22Rv1 (cell line): ENCODE results near the gene CMIP.

ENCODE experiments used
- H3K27ac ChIP-seq: fragments of 450-650 bp; 2 replicates; pipeline ENCODE4 v1.5.1; 2017
- CTCF ChIP-seq: fragments of 450-650 bp; IDR thresholded peaks from 2 replicates; pipeline ENCODE4 v1.5.1; 2017; ENCODE audit warnings: mild to moderate bottlenecking
- ZFX ChIP-seq: fragments of 450-650 bp; IDR thresholded peaks from 2 replicates; pipeline ENCODE4 v1.6.1; 2017; ENCODE audit warnings: antibody characterized with exemption, borderline replicate concordance

Gene CMIP

GRCh38 chr16:81466356-81466980 lies 21.9 kb downstream of the CMIP start:
- TF ChIP-seq ZFX (no peak), CTCF (no peak)
- no peak overlapping the region for H3K27ac ChIP-seq

GRCh38 chr16:81467072-81467471 lies 22.5 kb downstream of the CMIP start:
- no peak overlapping the region for H3K27ac ChIP-seq
- TF ChIP-seq CTCF = no peak
- TF ChIP-seq ZFX = no peak

- H3K27ac ChIP-seq = no peak overlapping the region
- no peak for TF ChIP-seq CTCF
- TF ChIP-seq ZFX = no peak
Observed at GRCh38 chr16:81467815-81468214, 23.2 kb downstream of the CMIP start.

- TF ChIP-seq ZFX (no peak), CTCF (no peak)
- H3K27ac ChIP-seq = no peak overlapping the region
Observed at GRCh38 chr16:81468269-81468902, 23.8 kb downstream of the CMIP start.

GRCh38 chr16:81469183-81469677 lies 24.6 kb downstream of the CMIP start:
- TF ChIP-seq CTCF (no peak), ZFX (no peak)
- no peak overlapping the region for H3K27ac ChIP-seq

GRCh38 chr16:81469710-81470535 lies 25.3 kb downstream of the CMIP start:
- no peak overlapping the region for H3K27ac ChIP-seq
- no peak for TF ChIP-seq ZFX
- TF ChIP-seq CTCF = no peak
